Measurements from ENCODE around the gene RPGR. TPM values are rescaled to one million over a fixed set of nuclear protein-coding genes. Genes with fewer than 3 reads are reported as not detected.

Gene RPGR, protein sequence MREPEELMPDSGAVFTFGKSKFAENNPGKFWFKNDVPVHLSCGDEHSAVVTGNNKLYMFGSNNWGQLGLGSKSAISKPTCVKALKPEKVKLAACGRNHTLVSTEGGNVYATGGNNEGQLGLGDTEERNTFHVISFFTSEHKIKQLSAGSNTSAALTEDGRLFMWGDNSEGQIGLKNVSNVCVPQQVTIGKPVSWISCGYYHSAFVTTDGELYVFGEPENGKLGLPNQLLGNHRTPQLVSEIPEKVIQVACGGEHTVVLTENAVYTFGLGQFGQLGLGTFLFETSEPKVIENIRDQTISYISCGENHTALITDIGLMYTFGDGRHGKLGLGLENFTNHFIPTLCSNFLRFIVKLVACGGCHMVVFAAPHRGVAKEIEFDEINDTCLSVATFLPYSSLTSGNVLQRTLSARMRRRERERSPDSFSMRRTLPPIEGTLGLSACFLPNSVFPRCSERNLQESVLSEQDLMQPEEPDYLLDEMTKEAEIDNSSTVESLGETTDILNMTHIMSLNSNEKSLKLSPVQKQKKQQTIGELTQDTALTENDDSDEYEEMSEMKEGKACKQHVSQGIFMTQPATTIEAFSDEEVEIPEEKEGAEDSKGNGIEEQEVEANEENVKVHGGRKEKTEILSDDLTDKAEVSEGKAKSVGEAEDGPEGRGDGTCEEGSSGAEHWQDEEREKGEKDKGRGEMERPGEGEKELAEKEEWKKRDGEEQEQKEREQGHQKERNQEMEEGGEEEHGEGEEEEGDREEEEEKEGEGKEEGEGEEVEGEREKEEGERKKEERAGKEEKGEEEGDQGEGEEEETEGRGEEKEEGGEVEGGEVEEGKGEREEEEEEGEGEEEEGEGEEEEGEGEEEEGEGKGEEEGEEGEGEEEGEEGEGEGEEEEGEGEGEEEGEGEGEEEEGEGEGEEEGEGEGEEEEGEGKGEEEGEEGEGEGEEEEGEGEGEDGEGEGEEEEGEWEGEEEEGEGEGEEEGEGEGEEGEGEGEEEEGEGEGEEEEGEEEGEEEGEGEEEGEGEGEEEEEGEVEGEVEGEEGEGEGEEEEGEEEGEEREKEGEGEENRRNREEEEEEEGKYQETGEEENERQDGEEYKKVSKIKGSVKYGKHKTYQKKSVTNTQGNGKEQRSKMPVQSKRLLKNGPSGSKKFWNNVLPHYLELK
- total RNA-seq (ENCODE audit: low replicate concordance) = 8.4 and 13.2 TPM in 2 replicates
- long read RNA-seq, partial matches to known transcripts = 27 of 47 reads
- long read RNA-seq, other reads (novel, unspliced or antisense) = 17 of 47 reads

DNA sequence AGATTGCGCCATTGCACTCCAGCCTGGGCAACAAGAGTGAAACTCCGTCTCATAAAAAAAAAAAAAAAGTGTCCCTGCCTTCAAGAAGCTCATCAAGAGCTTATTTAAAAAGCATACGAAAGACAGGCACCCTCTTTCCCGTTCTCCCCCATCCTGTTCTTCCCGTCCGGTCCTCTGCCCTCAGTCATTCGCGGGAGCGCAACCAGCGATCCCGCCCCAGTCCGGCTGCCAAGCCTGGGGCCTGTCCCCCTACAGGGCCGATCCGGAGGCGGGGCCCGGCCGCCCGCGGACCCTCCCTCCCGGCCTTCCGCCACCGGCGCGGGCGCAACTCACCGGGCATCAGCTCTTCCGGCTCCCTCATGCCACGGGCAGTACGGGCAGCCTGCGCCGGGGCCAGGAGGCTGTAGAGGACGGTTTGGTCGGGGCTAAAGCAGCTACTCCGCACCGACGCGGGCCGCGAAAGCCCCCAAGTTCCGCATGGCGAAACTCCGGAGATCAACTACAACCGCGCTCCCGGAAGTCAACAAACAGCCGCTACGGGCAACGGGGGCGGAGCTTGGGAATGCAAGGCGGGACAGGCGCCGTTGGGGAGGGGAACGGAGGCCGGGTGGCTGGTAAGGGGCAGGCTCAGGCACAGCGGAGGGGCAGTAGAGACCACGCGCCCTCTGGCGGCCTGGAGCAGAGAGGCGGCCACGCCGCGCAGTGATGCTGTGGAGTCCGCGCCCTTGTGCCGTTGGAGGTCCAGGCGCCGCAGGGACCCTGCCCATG lies at the start of gene RPGR:
TSS of gene RPGR (minus strand) at position 503 of the 768 bp plus-strand sequence. CDS start at position 361, 142 bp downstream.
- peaks cover 4% of the 10 kb centered on the region for H3K4me1 Mint-ChIP-seq (ENCODE audit: unreplicated experiment)
- H3K27ac Mint-ChIP-seq = peak within 1 kb of the TSS; percentile 96
- DNase-seq (ENCODE audit: extremely low spot score, unreplicated experiment) = peak; percentile 93
- no peaks in the 10 kb centered on the region for H3K36me3 Mint-ChIP-seq
- H3K27me3 Mint-ChIP-seq = no peaks in the 10 kb centered on the region
- TF ChIP-seq, protein P1, sequence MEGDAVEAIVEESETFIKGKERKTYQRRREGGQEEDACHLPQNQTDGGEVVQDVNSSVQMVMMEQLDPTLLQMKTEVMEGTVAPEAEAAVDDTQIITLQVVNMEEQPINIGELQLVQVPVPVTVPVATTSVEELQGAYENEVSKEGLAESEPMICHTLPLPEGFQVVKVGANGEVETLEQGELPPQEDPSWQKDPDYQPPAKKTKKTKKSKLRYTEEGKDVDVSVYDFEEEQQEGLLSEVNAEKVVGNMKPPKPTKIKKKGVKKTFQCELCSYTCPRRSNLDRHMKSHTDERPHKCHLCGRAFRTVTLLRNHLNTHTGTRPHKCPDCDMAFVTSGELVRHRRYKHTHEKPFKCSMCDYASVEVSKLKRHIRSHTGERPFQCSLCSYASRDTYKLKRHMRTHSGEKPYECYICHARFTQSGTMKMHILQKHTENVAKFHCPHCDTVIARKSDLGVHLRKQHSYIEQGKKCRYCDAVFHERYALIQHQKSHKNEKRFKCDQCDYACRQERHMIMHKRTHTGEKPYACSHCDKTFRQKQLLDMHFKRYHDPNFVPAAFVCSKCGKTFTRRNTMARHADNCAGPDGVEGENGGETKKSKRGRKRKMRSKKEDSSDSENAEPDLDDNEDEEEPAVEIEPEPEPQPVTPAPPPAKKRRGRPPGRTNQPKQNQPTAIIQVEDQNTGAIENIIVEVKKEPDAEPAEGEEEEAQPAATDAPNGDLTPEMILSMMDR (conservative IDR thresholded peaks at IDR 0.05) = peak; percentile 82
- H3K9me3 Mint-ChIP-seq = no peaks in the 10 kb centered on the region
- H3K4me3 Mint-ChIP-seq = peak within 1 kb of the TSS; percentile 94

DNA sequence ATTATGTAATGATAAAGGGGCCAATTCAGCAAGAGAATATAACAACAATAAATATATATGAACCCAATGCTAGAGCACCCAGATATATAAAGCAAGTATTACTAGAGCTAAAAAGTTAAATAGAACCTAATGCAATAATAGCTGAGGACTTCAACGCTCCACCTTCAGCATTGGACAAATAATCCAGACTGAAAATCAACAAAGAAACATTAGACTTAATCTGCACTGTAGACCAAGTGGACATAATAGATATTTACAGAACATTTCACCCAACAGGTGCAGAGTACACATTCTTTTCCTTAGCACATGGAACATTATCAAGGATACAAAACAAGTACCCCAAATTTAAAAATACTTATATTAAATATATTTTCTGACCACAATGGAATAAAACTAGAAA lies 49.4 kb upstream of the RPGR start:
- TF ChIP-seq, protein P1 (conservative IDR thresholded peaks at IDR 0.05) = no peak
- no peak for DNase-seq (ENCODE audit: extremely low spot score, unreplicated experiment)
- Mint-ChIP-seq H3K36me3 (no peaks in the 10 kb centered on the region), H3K27me3 (no peaks in the 10 kb centered on the region), H3K27ac (no peak overlapping the region), H3K4me3 (no peak overlapping the region), H3K4me1 (ENCODE audit: unreplicated experiment) (no peaks in the 10 kb centered on the region), H3K9me3 (no peaks in the 10 kb centered on the region)

DNA sequence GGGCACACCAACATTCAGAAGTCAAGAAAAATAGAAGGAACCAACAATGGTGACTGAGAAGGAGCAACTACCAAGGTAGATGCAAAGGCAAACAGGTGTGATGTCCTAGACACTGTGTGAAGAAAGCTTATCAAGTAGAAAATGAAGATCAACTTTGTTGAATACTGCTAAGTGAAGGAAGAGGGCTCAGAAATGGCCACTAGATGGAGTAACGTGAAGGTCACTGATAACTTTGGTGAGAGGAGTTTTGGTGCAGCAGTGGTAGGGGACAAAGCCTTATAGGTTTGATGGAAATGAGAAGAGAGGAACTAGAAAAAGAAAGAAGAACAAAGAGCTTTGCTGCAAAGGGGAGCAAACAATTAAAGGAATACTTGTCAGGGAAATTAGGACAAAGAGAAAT lies 48.6 kb upstream of the RPGR start:
- Mint-ChIP-seq H3K27me3 (no peaks in the 10 kb centered on the region), H3K4me3 (no peak overlapping the region), H3K9me3 (no peaks in the 10 kb centered on the region), H3K27ac (no peak overlapping the region), H3K36me3 (no peaks in the 10 kb centered on the region), H3K4me1 (ENCODE audit: unreplicated experiment) (no peaks in the 10 kb centered on the region)
- TF ChIP-seq, protein P1 (conservative IDR thresholded peaks at IDR 0.05) = peak; percentile 59
- no peak for DNase-seq (ENCODE audit: extremely low spot score, unreplicated experiment)

GRCh38 chrX:38374431-38374830 lies 47.1 kb upstream of the RPGR start:
- H3K36me3 Mint-ChIP-seq = no peaks in the 10 kb centered on the region
- no peaks in the 10 kb centered on the region for H3K27me3 Mint-ChIP-seq
- H3K4me1 Mint-ChIP-seq (ENCODE audit: unreplicated experiment) = no peaks in the 10 kb centered on the region
- DNase-seq (ENCODE audit: extremely low spot score, unreplicated experiment) = no peak
- H3K27ac Mint-ChIP-seq = no peak overlapping the region
- no peak overlapping the region for H3K4me3 Mint-ChIP-seq
- TF ChIP-seq, protein P1 (conservative IDR thresholded peaks at IDR 0.05) = no peak
- H3K9me3 Mint-ChIP-seq = no peaks in the 10 kb centered on the region

- no peak overlapping the region for H3K27ac Mint-ChIP-seq
- DNase-seq (ENCODE audit: extremely low spot score, unreplicated experiment) = no peak
These were observed 44.3 kb upstream of the RPGR start for GRCh38 chrX:38371641-38372040.

More at GRCh38 chrX:38371641-38372040, 44.3 kb upstream of the RPGR start:
- TF ChIP-seq, protein P1 (conservative IDR thresholded peaks at IDR 0.05) = no peak
- Mint-ChIP-seq H3K4me1 (ENCODE audit: unreplicated experiment) (no peaks in the 10 kb centered on the region), H3K9me3 (no peaks in the 10 kb centered on the region), H3K36me3 (no peaks in the 10 kb centered on the region), H3K27me3 (no peaks in the 10 kb centered on the region), H3K4me3 (no peak overlapping the region)

Data from type B pancreatic cell (in vitro differentiated cells).